Suppressor macrophage (primary cell): ENCODE results near the gene OLFML2A.

Experiments used
- DNase-seq, 4 experiments: peaks; one replicate each; pipeline ENCODE4 v3.0.0-alpha.2; 2020 to 2022

The OLFML2A gene

DNA sequence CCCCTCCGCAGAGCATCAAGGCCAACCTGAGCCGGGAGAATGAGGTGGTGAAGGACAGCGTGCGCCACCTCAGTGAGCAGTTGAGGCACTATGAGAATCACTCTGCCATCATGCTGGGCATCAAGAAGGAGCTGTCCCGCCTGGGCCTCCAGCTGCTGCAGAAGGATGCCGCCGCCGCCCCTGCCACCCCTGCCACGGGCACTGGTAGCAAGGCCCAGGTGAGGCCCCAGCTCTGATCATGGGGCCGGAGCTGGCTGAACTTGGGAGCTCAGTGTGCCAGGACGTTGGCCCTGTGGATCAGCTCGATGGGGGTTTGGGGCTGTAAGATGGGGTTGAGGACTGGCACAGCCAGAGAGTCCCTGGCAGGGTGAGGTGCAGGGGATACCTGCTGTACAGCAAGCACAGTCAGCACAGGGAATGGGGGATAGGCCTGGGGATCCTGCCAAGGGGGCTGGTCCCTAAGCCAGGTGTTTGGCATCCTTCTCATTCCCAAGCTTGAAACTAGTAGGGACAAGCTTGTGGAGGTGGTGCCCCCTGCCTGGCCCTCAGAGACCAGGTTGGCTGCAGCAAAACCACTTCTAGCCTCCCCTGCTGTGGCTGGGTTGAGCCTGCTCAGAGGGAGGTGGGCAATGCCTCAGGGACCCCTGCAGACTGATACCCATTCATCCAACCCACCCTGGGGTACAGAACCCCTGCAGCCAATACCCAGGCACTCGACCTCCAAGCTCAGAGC is 22.5 kb downstream of the OLFML2A start:
- no peak for DNase-seq

DNA sequence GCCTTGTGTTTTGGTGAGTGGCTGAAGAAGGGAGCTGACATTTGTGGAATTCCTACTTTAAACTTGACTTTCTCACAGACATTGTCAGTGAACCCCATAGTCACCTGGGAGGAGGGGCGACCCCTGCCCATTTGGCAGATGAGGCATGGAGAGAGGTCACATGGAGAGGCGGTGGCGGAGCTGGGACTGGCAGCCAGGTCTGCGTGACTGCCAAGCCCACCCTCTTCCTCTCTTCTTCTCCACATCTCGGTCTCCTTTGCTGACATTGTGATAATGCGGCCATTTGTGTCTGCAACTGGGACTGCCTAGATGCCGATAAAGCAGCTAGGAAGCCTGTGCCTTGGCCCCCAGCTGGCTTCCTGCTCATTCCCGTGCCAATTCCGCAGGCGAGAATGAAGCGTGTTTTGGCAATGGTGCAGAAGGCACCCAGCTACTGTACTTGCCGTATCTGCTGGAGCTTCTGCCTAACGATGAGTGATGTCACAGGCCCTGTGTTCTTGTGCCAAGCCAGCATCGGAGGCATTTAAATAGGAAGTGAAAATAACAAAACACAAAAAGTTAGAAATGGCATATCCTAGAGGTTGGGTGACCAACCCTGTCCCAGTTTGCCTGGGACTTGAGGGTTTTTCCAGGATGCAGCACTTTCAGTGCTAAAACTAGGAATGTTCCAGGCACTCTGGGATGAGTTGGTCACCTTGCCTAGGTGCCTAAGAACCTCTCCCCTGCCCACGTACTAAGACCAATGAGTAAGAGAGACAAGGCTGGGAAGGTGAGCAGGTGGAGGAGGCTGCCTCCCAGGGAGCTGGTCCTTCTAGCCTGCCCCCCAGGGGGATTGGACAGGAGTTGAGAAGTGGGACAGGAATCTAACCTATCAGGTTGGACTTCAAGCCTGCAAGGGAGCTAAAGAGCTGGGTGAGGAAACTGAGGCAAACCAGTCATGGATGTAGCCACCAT is 23.6 kb downstream of the OLFML2A start:
- peak; percentile 74 to 89 (median 82) for DNase-seq

DNA sequence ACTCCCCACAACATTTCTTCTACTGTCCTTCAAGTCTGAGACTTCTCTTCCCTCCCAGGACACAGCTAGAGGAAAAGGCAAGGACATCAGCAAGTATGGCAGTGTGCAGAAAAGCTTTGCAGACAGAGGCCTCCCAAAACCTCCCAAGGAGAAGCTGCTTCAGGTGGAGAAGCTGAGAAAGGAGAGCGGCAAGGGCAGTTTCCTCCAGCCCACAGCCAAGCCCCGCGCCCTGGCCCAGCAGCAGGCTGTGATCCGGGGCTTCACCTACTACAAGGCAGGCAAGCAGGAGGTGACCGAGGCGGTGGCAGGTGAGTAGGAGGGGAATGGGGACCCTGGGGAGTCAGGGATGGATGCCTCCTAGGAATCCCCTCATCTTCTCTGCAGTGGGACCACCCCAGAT is 24.4 kb downstream of the OLFML2A start:
- DNase-seq = no peak

DNA sequence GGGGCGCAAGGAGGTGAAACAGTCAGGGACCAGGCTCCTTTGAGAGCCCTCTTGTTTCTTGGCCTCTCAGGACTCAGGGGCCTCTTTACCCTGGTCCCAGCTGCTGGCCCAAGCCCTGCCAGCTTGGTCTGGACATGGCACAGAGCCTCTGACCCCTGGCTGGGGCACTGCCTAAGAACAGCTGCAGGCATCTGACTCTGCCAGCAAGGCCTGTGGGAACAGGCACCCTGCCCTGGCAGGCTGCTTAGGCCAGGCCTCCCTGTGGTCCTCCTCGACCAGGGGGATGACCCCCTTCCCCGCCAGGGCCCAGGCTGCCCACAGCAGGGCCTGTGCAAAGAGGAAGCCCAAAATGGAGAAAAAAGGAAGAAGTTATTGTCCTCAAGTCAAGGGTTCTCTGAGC is 25.5 kb downstream of the OLFML2A start:
- DNase-seq = peak in 3 of 4 experiments; percentile 29 to 48 (median 34)

DNA sequence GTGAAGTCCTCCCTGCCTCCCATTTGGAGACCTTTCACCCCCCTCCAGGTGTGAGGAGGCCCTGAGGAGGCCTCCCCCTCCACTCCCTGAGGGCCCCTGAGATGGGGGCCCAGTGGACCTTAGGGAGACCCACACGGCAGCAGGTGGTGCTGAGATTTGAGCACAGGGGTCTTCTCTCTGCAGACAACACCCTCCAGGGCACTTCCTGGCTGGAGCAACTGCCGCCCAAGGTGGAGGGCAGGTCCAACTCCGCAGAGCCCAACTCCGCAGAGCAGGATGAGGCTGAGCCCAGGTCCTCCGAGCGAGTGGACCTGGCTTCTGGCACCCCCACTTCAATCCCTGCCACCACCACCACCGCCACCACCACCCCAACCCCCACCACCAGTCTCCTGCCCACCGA is 27.0 kb downstream of the OLFML2A start:
- no peak for DNase-seq

DNA sequence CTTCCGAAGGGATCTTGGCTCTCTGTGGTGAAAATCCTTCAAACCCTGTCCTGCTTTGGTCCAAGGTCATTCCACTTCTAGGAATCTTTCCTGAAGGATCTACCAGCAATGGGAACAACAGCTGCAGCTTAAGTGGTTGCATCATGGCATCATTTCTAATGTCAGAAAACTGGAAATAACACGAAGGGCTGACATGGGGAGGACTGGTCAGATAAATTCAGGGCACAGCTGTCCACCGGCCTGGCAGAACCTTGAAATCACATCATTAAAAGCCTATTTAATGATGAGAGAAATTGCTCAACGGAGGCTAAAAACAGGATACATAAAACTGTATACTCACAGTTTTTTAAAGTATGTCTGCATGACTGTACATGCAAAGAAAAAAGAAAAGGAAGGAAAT is 28.3 kb downstream of the OLFML2A start:
- no peak for DNase-seq

DNA sequence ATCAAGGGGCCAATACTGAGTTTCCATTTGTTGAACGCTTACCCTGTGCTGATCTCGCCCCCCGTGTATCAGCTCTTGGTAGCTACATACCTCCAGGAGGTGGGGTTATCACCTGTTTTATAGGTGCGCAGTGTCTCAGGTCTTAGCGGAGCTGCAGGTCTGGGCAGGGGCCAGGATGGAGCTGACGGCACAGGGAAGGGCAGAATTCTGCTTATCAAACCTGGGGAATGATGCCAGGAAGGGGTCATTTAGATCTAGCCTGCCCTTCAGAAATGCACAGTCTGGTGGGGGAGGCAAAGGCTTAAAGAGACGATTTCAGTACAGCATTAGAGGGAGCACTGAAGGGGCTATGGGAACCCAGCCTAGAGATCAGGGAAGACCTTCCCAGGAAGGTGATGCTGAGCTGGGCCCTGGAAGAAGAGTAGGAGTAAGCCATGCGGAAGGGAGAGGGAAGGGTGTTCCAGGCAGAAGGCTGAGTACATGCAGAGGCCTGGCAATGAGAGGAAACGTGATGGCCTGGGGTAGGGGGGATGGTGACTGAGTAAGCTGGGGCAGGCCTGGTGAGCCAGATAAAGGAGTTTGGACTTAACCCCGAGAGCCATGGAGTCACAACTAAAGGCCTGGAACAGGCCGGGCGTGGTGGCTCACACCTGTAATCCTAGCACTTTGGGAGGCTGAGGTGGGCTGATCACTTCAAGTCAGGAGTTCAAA is 31.5 kb downstream of the OLFML2A start:
- DNase-seq = no peak

DNA sequence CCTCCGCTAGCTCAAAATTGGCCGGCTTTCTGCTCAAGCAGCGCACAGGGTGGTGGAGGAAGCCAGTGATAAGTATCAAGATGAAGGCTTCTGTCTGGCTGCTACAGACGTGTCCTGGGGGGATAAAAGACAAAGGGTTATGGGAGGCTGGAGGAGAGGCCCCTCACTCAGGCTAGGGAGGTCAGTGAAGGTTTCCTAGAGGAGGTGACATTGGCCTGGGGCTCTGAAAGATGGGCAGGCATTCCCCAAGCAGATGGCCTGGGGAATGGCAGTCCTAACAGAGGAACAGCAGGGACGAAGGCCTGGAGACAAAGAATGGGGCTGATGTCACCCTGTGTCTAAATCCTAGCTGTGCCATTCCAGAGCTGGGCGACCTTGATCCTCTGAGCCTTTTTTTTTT is 32.3 kb downstream of the OLFML2A start:
- DNase-seq = no peak

DNA sequence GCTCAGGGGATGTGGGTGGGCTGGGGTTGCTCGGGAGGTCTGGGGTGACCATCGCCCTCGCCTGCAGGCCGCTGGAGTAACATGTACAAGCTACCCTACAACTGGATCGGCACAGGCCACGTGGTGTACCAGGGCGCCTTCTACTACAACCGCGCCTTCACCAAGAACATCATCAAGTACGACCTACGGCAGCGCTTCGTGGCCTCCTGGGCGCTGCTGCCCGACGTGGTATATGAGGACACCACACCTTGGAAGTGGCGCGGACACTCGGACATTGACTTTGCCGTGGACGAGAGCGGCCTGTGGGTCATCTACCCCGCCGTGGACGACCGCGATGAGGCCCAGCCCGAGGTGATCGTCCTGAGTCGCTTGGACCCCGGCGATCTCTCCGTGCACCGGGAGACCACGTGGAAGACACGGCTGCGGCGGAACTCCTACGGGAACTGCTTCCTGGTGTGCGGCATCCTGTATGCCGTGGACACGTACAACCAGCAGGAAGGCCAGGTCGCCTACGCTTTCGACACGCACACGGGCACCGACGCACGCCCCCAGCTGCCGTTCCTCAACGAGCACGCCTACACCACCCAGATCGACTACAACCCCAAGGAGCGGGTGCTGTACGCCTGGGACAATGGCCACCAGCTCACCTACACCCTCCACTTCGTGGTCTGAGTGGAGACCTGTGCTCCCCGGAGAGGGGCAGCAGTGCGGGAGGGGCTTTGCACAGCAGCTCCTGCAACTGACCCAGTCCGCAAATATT is 33.0 kb downstream of the OLFML2A start:
- DNase-seq = no peak

DNA sequence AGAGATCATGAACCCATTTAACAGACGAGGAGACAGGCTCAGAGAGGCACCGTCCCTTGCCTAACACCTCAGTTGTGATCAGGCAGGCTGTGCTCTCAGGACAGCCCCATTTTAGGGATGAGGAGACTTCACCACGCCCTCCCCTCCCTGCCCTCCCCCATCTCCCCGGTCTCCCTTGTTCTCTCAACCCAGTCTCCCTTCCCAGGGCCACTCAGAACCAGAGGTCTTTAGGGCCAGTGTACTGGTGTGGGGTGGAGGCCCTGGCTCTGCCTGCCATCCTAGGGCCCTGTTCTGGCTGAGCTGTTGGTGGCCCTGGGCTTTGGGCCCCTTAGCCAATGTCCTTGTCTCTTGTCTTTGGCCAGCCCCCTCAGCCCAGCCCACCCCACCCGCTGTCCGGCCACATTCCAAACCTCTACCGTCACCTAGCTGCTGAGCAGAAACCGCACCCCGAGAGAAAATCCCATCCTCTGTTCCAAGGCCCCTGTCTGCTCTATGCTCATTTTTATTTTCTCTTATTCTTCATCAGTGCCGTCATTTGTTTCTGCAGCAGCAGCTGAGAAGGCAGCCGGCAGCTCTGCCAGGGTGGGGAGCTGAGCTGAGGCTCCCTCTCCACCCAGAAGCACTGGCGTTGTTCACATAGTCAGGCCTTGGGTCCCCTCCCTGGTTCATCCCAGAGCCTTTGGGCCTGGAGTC is 33.9 kb downstream of the OLFML2A start:
- DNase-seq = no peak

DNA sequence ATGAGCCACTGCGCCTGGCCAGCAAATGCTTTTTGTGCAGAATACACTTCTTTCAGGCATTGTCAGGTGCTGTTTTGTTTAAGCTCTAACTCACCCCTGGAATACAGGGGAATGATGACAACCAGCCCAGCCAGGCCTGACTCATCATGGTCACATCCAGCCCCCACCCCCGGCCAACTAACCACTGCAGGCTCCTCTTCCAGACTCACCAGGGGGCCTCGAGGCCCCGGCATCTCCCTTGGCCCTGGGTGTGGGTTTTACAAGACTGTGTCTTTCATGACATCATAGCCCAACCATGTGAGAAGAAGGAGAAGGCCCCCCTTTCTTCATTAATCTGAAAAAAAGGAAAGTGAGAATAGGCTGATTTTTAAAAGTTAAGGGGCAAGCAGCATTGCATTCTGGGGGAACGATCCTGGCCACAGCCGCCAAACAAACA is 35.5 kb downstream of the OLFML2A start:
- peak; percentile 19 to 52 (median 37) for DNase-seq

DNA sequence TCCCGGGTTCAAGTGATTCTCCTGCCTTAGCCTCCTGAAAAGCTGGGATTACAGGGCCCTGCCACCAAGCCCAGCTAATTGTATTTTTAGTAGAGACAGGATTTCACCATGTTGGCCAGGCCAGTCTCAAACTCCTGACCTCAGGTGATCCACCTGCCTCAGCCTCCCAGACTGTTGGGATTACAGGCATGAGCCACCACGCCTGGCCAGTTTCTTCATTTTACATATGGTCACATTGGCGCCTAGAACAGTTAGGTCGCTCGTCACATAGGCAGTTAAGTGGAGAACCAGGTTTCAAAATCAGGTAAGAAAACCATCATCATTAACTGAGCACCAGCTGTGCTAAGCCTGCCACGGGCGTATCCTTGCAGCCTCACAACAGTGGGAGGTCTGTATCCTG is 36.1 kb downstream of the OLFML2A start:
- no peak for DNase-seq

DNA sequence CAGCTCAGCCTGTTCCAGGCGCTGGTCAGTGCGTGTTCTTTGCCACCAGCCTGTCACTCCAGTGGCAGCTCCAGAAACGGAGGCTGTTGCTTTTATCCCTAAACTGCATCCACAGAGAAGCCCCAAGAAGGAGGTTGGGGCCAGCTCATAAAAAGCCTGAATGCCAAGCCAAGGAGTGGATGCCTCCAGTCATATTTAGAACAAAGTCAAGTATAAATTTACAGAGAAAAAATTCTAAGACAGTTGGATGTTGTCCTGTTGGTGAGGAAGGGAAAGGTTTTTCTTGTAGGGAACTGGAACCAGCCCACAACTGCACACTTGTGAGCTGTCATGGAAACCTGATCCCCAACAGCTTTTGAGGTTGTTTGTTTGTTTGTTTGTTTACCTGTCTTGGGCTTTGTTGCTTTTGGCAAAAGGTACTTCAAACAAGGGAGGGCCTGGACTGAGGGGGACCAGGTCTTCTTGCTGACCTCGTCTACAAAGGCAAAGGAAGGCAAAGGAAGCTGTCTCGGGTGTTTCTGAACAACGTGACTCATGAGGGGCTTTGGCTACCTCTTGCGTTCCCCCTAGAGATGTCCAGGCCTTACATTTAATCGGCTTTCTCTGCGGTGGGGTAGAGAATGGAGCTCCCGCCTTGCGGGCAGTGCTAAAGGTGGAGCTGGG is 36.7 kb downstream of the OLFML2A start:
- no peak for DNase-seq

DNA sequence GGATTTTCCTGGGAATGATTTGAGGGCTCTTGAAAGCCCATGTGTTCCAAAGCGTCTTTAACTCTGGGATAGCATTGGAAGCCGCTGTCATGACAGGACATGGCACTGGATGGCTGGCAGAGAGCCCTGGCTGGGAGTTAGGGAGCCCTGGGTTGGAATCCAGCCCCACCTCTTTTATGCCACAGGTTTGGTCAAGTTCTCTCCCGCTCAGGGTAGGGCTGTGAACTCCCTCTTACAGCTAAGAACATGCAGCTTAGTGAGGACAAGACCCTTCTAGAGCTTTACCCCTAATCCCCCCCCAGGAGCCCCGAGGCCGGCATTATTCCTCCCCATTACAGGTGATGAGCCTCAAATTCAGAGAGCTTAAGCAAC is 37.2 kb downstream of the OLFML2A start:
- DNase-seq = no peak

DNA sequence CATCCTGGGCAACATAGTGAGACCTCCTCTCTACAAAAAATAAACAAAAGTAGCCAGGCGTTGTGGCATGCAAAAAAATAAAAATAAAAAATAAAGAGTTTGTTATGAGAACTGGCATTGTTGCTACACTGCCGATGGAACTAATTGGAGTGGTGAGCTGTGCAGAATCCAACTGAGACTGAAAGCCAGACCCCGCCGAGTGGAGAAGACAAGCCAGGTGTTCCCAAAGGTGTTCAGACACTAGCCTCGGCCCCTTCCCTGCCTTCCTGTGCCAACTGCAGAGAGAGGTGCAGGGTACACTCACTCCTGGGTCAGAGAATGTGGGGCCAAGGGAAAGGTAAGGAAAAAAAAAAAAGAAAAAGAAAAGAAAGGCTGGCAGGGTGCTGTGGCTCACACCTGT is 38.7 kb downstream of the OLFML2A start:
- no peak for DNase-seq

DNA sequence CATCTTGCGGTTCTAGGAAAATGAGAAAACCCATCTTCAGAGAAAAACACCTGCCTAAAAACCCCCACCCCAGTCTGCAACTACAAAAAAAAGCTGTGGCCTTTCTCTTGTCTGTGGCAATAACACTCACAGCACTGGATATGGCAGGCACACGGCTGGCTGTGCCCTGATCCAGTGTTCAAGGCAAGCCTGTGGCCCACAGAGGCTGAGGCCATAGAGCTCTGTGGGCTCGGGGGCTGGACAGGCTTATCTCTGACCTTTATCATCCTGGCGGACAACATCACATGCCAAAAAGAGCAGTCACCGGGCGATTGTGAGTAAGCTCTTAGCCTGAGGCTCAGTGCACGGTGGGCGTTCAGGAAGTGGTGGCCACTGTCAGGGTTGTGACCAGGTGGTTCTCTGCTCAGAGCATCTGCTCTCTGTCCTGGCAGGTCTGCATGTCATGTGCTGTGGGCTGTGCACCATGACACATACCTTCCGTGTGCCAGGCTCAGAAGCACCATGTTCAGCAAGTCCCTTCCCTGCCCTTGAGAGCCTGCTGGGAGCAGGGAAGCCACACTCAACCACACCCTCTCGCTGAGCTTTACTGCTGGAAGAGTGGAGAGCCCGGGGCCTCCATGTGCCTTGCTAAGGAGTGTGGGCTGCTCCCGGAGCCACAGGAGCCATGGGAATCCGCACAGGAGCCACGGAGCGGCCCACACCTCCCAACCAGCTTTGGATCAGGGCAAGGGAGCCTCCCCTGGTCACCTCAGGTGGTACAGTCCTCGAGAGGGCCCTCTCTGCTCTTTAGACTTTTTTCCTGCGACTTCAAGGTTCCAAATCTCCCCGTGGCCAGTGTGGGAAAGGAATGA is 41.7 kb downstream of the OLFML2A start:
- DNase-seq = peak; percentile 36 to 71 (median 58)

DNA sequence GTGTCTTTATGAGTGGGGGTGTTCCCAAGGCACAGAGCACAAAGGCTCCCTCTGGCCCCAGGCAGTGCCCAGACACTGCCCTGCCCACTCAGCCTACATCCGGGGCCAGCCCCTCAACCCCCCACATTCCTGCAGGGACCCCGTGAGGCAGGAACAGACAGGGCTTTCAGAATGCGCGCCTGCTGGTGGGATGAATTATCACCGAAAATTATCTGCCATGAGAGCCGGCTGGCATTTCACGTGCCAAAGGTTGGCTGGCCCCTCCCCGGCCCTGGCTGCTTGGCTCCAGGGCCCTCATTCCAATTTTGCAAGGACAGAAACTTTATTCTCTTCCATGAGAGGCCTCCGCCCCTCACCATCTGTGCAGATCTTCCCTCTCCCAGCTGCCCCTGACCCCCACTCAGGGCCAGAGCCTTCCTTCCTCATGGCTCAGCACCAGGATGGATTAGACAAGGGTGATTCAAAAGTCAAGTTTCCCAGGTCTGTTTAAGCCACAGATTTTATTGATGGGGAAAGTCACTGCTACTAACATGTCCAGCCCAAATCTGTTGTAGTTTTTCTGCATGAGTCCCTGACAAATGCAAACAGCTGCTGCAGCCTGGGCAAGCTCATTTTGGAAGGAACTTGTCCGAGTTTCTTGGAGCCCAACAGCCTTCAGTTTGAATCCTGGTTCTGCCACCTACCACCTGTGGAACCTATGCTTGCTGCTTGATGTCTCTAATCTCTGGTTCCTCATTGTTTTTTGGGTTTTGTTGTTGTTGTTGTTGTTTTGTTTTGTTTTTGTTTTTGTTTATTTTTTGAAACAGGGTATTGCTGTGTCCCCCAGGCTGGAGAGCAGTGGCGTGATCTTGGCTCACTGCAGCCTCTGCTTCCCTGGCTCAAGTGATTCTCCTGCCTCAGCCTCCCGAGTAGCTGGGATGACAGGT is 44.0 kb downstream of the OLFML2A start:
- DNase-seq = no peak

DNA sequence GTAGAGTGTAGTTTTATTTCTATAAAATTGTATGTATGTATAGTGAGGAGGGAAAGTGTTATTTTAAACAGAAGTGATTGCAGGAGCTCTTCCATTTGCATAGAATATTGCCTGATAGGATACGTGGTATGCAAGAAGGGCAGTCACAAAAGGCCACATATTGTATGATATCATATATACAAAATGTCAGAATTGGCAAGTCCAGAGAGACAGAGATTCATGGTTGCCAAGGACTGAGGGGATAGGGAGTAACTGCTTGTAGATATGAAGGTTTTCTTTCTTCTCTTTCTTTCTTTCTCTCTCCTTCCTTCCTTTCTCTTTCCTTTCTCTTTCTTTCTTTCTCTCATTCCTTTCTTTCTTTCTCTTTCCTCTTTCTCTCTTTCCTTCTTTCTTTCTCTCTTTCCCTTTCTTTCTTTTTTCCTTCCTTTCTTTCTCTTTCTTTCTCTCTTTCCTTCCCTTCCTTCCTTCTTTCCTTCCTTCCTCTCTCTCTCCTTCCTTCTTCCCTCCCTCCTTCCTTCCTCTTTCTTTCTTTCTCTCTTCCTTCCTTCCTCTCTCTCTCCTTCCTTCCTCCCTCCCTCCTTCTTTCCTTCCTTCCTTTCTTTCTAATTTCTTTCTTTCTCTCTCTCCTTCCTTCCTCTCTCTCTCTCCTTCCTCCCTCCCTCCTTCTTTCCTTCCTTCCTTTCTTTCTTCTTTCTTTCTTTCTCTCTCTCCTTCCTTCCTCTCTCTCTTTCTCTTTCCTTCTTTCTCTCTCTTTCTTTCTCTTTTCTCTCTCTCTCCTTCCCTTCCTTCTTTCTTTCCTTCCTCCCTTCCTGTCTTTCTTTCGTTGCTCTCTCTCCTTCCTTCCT is 51.8 kb downstream of the OLFML2A start:
- no peak for DNase-seq
